ENCODE results near the gene ACP3.
A peak's percentile ranks its signal among the peaks of the same experiment; 100 is the strongest.

The ACP3 gene

DNA sequence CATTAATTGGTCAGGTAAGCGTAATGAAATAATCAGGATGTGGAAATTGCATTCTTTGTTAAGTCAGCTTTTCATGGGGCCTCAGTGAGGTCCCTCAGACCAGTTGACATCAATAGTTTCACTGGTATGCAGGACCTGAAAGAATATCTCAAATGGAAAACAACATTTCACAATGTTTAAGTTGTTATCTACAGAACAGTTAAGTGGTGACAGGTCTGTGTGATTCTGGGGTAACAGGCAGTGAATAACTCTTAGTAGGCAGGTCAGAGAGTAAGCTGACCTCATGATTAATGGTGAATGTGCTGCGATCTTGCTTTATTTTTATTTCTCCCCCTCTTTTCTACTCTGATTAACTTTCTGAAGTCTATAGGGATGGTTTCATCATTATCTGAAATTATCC, 28.9 kb upstream of the ACP3 start:
- ATAC-seq (ENCODE audit: low read depth), result no peak
- TF ChIP-seq, protein P1, sequence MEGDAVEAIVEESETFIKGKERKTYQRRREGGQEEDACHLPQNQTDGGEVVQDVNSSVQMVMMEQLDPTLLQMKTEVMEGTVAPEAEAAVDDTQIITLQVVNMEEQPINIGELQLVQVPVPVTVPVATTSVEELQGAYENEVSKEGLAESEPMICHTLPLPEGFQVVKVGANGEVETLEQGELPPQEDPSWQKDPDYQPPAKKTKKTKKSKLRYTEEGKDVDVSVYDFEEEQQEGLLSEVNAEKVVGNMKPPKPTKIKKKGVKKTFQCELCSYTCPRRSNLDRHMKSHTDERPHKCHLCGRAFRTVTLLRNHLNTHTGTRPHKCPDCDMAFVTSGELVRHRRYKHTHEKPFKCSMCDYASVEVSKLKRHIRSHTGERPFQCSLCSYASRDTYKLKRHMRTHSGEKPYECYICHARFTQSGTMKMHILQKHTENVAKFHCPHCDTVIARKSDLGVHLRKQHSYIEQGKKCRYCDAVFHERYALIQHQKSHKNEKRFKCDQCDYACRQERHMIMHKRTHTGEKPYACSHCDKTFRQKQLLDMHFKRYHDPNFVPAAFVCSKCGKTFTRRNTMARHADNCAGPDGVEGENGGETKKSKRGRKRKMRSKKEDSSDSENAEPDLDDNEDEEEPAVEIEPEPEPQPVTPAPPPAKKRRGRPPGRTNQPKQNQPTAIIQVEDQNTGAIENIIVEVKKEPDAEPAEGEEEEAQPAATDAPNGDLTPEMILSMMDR (IDR thresholded peaks at IDR 0.05; ENCODE audit: poor library complexity, severe bottlenecking), result no peak
- no peaks in the 10 kb centered on the region for H3K36me3 ChIP-seq (ENCODE audit: low read depth)

DNA sequence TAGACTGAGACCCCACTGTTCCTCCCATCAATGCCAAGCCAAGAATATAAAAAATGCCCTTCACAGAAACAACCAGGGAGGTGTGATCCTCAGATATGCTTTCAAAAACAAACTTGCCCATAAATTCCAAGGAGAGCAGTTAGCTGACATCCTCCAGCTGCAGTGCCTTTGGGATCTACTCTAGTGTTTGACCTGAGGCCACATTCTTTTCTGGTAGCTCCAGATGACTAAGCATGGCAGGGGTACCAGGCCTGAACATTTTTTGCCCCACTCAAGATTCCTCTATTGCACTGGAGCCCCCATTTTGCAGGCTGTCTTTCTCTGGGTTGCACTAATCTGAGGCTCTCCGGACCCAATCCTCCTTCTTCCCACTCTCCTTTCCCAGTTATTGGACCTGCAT, 27.9 kb upstream of the ACP3 start:
- no peak overlapping the region for H3K4me3 ChIP-seq (ENCODE audit: severe bottlenecking)
- TF ChIP-seq, protein P1 (IDR thresholded peaks at IDR 0.05; ENCODE audit: poor library complexity, severe bottlenecking), result no peak
- H3K36me3 ChIP-seq (ENCODE audit: low read depth), result no peaks in the 10 kb centered on the region
- peaks cover 5% of the 10 kb centered on the region for H3K4me1 ChIP-seq (ENCODE audit: insufficient read depth, poor library complexity, severe bottlenecking)
- no peak overlapping the region for H3K27ac ChIP-seq (ENCODE audit: poor library complexity, severe bottlenecking)
- no peaks in the 10 kb centered on the region for H3K27me3 ChIP-seq (ENCODE audit: insufficient read depth, poor library complexity, severe bottlenecking)
- H3K9me3 ChIP-seq (ENCODE audit: severe bottlenecking), result no peaks in the 10 kb centered on the region
- no peak for DNase-seq (ENCODE audit: low spot score)
- no peak for ATAC-seq (ENCODE audit: low read depth)

More for the DNA sequence above, 28.9 kb upstream of the ACP3 start:
- H3K4me1 ChIP-seq (ENCODE audit: insufficient read depth, poor library complexity, severe bottlenecking), result peaks cover 5% of the 10 kb centered on the region
- H3K4me3 ChIP-seq (ENCODE audit: severe bottlenecking), result no peak overlapping the region
- H3K27me3 ChIP-seq (ENCODE audit: insufficient read depth, poor library complexity, severe bottlenecking), result no peaks in the 10 kb centered on the region
- no peak for DNase-seq (ENCODE audit: low spot score)
- H3K9me3 ChIP-seq (ENCODE audit: severe bottlenecking), result no peaks in the 10 kb centered on the region
- no peak overlapping the region for H3K27ac ChIP-seq (ENCODE audit: poor library complexity, severe bottlenecking)

DNA sequence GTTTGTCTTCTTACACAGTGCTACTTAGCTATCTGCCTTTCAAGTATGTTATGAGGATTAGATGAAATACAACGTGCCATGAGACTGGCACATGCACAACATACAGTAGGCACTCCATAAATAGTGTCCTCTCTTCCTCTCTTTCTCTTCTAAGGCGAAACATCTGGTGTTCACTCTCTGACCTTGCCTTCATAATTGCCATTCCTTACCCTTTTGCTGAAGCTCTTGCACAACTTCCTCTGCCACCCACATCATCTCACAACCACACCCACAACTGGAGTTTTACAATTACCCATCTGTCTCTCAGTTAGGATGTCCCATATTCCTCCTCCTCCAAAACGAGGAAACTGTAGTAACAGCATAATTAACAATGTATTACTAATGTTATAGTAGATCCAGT, 26.4 kb upstream of the ACP3 start:
- DNase-seq (ENCODE audit: low spot score), result no peak
- no peak overlapping the region for H3K27ac ChIP-seq (ENCODE audit: poor library complexity, severe bottlenecking)
- TF ChIP-seq, protein P1 (IDR thresholded peaks at IDR 0.05; ENCODE audit: poor library complexity, severe bottlenecking), result no peak
- H3K36me3 ChIP-seq (ENCODE audit: low read depth), result no peaks in the 10 kb centered on the region
- ATAC-seq (ENCODE audit: low read depth), result peak; percentile 33; the same call in 2 of the 3 replicates
- H3K9me3 ChIP-seq (ENCODE audit: severe bottlenecking), result no peaks in the 10 kb centered on the region
- H3K4me3 ChIP-seq (ENCODE audit: severe bottlenecking), result no peak overlapping the region
- peaks cover 5% of the 10 kb centered on the region for H3K4me1 ChIP-seq (ENCODE audit: insufficient read depth, poor library complexity, severe bottlenecking)
- no peaks in the 10 kb centered on the region for H3K27me3 ChIP-seq (ENCODE audit: insufficient read depth, poor library complexity, severe bottlenecking)

DNA sequence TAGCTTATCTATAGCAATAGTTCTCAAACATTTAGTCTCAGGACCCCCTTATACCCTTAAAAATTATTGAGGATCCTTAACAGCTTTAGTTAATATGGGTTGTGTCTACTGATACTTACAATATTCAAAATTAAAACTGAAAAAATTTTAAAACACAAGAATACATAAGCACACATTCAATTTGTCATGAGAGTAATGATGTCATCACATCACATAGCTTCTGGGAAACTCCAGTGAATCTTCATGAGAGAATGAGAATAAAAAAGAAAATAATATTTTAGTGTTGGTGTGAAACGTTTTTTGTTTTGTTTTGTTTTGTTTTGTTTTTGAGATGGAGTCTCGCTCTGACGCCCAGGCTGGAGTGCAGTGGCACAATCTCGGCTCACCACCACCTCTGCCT, 25.2 kb upstream of the ACP3 start:
- TF ChIP-seq, protein P1 (IDR thresholded peaks at IDR 0.05; ENCODE audit: poor library complexity, severe bottlenecking), result no peak

DNA sequence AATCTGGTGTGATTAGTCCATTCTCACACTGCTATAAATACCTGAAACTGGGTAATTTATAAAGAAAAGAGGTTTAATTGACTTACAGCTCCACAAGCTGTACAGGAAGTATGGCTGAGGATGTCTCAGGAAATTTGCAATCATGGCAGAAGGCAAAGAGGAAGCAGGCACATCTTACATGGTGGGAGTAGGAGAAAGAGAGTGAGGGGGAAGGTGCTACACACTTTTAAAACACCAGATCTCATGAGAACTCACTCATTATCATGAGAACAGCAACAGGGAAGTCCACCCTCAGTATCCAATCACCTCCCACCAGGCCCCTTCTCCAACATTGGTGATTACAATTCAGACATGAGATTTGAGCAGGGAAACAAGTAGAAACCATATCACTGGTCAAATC, 24.0 kb upstream of the ACP3 start:
- Histone ChIP-seq H3K4me3 (ENCODE audit: severe bottlenecking) (no peak overlapping the region), H3K9me3 (ENCODE audit: severe bottlenecking) (no peaks in the 10 kb centered on the region), H3K27me3 (ENCODE audit: insufficient read depth, poor library complexity, severe bottlenecking) (no peaks in the 10 kb centered on the region), H3K4me1 (ENCODE audit: insufficient read depth, poor library complexity, severe bottlenecking) (peaks cover 5% of the 10 kb centered on the region), H3K36me3 (ENCODE audit: low read depth) (no peaks in the 10 kb centered on the region), H3K27ac (ENCODE audit: poor library complexity, severe bottlenecking) (no peak overlapping the region)
- DNase-seq (ENCODE audit: low spot score) (no peak), ATAC-seq (ENCODE audit: low read depth) (no peak)
- TF ChIP-seq, protein P1 (IDR thresholded peaks at IDR 0.05; ENCODE audit: poor library complexity, severe bottlenecking), result no peak

More for the DNA sequence above, 25.2 kb upstream of the ACP3 start:
- Histone ChIP-seq H3K27me3 (ENCODE audit: insufficient read depth, poor library complexity, severe bottlenecking) (no peaks in the 10 kb centered on the region), H3K4me3 (ENCODE audit: severe bottlenecking) (no peak overlapping the region), H3K9me3 (ENCODE audit: severe bottlenecking) (no peaks in the 10 kb centered on the region), H3K4me1 (ENCODE audit: insufficient read depth, poor library complexity, severe bottlenecking) (peaks cover 5% of the 10 kb centered on the region), H3K36me3 (ENCODE audit: low read depth) (no peaks in the 10 kb centered on the region), H3K27ac (ENCODE audit: poor library complexity, severe bottlenecking) (no peak overlapping the region)
- ATAC-seq (ENCODE audit: low read depth) (no peak), DNase-seq (ENCODE audit: low spot score) (no peak)
